Stimulated activated CD4-positive, alpha-beta T cell treated with anti-CD3 and anti-CD28 coated beads, Interleukin-1b, Interleukin-23, amount 100 ng/mL, for 24 hours (primary cell): ENCODE data around the gene ZNF260.
"Not testable (repeated sequence)": the region's sequence is repeated elsewhere in the genome, so short reads cannot be mapped to it uniquely, and the experiment has no call there.

Experiments
- DNase-seq, 4 experiments: peaks; one replicate each; pipeline ENCODE4 v3.0.0-alpha.2; 2020; ENCODE audit warnings: low read depth in 4 of 4, low spot score in 1 of 4

The ZNF260 gene

DNA sequence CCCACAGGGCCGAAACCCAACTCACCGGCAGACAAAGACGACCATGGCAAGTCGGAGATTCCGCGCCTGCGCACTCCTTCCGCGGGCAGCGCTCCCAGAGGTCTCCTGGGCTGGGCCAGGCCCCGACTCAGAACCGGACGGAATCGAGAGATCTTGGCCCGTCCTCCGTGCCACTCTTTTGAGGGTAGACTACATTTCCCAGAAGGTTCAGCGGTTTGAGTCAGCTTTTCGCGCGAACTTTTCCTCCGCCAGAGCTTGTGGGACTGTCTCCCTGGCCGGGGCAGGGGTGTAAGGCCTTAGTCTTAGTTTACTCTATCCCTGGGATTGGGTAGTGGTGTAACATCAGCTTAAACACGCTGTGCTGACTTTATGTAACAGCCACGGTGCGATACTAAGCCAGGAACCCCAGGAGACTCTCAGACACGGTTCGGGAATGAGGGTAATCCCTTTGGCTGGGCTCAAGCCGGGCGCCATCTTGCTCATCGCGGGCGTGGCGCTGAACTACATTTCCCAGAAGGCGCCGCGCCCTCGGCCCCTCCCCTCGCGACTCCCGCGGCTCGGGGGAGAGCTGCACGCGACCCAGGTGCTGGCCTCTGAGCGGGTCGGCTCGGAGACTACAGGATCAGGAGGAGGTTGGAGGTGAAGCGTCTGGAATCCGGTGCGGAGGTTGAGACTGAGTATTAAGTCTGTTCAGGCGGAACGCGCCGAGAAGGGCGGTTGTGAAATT is at the start of gene ZNF260:
TSS of gene ZNF260 (minus strand) at position 78 of the 727 bp plus-strand sequence. CDS start 13,033 bp downstream, outside the sequence.
- DNase-seq: peak; percentile 87 to 96 (median 88)

DNA sequence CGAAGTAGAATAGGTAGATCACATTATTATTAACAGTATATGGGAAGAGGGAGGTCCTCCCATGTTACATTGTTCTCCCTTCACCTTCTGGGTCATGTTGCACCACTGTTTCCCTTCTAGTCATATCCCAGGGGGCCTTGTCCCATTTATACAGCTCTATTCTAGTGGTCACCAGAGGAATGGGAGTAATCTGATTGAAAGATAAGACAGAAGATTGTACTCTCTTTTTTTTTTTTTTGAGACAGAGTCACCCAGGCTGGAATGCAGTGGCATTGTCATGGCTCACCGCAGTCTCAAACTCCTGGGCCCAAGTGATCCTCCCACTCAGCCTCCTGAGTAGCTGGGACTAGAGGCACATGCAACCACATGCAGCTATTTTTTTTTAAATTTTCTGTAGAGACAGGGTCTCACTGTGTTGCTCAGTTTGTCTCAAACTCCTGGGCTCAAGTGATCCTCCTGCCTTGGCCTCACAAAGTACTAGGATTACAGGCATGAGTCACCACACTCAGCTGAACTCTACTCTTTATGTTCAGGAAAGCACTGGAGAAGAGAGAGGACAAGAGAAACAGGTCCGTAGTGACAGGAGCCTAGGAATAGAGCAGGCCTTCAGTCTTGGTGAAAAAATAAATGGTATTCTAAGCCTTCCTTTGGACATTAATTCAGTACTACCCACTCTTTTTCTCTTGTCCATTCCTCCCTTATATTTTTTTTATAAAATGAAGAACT is 49.4 kb upstream of the ZNF260 start:
- no peak for DNase-seq

DNA sequence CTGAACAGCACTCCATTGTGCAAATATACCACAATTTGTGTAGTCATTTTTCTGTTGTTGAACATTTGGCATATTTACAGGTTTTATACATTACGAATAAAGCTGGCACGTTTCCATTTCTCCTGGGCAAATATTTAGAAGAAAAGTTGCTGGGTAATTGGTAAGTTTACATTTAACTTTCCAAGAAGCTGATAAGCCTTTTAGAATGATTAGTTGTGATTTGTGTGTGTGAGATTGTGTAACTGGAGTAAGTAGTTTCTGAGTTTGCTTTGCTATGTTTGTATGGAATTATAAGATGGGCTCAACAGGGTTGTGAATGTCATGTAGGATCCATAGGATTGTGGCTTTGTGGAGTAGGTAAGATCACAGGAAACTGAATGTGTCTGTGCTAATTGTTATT is 46.7 kb upstream of the ZNF260 start:
- no peak for DNase-seq

DNA sequence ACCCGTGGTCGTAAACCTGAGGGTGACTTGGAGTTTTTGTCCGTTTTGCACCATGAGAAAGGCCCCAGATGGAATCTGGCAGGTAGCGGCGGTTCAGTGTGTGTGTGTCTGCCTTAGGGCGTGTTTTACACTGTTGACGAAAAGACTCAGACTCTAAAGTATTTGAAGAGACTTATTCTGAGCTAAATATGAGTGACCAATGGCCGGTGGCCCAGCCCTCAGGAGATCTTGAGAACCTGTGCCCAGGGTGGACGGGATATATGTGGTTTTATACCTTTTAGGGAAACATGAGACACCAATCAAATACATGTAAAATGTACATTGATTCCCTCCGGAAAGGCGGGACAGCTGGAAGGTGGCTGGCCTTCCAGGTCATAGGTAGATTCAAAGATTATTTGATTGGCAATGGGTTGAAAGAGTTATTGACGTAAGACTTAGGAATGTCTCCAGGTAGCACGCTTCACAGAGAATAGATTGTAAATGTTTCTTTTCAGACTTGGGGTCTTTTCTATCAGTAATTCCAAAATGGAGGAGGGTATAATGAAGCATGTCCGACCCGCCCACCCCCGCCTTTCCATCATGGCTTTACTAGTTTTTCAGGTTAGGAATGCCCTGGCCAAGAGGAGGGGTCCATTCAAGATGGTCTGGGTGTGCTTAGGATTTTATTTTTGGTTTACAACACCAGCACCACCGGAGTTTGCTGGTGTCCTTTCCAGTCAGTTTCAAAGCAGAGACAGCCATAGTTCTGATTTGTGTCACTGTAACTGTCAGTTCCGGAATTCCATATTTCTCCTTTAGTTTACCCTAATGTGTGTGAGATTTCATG is 46.0 kb upstream of the ZNF260 start:
- no peak for DNase-seq

DNA sequence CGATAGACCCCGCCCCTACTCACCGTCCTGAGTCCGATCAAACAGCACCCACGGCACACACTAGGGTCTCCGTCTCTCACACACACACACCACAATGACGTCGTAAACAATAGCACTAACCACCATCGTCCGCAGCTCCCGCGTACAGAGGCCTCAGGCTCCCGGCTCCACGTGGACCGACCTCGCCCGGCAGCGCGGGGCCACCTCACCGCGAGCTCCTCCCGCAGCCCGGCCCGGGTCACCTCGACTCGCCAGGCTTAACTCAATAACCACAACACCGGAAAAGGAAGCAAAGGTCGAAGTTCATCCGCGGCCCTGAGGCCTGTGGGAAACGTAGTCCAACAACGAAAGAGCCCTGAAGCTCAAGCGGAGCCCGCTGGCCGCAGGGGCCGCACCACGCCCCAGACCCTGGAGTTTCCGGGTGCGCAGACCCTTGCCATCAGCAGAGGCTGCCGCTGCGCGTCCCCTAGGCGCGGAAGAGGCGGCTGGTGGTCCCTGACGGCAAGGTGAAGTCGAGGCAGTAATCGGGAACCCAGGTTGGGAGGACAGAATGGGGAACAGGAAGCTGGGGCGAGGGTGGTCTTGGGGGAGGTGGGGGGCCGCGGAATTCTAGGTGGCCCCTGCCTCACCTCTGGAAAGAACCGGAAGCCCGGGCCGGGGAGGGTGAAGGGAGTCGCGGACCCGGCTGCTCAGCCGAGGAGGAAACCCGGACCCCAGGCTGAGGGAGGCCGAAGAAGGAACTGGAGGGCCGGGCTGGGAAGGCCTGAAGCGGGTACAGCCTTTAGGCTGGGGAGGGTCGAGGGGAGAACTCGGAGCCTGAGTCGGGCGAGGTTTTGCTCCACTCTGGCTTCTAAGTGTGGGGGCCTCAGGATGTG is 45.2 kb upstream of the ZNF260 start, which contains the start of gene ZNF529:
TSS of gene ZNF529 (minus strand) at position 273 of the 875 bp plus-strand sequence. CDS start 946 bp downstream, outside the sequence.
- peak; percentile 56 to 75 (median 66) for DNase-seq

DNA sequence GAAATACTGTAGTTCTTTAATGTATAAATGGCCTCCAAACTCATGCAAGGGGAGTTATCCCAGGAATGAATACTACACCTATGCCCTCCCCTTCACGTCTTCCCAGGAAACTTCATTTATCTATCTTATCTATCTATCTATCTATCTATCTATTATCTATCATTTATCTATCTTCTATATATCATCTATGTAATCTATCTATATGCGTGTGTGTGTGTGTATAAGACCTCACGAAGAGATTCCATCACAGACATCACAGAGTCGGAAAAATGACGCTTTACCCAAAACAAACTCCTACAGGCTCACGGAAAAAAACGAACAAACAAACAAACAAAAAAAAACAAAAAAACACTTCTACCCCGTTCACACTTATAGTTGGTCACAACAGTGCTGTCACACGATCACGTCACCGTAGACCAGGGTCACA is 44.5 kb upstream of the ZNF260 start:
- DNase-seq: no peak

DNA sequence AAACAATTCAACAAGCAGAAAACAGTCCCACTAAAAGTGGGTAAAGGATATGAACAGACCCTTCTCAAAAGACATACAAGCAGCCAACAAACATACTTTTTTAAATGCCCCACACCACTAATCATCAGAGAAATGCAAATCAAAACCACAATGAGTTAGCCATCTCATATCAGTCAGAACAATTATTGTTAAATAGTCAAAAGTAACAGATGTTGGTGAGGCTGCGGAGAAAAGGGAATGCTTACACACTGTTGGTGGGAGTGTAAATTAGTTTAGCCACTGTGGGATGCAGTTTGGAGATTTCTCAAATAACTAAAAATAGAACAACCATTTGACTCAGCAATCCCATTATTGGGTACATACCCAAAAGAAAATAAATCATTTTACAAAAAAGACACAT is 36.3 kb upstream of the ZNF260 start:
- DNase-seq: no peak

DNA sequence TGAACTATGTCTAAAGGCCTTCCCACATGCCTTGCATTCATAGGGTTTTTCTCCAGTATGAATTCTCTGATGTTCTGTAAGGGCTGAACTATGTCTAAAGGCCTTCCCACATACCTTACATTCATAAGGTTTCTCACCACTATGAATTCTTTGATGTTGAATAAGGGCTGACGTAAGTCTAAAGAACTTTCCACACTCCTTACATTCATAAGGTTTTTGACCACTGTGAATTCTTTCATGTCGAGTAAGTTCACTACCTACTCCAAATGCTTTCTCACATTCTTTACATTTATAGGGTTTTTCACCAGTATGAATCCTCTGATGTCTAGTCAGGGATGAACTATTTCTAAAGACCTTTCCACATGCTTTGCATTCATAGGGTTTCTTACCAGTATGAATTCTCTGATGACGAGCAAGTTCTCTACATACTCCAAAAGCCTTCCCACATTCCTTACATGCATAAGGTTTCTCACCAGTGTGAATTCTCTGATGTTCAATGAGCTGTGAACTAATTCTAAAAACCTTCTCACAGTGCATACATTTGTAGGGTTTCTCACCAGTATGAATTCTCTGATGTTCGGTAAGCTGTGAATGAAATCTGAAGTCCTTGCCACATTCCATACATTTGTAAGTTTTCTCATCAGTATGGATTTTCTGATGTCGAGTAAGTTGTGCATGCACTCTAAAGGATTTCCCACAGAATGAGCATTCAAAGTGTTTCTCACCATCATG is 19.1 kb upstream of the ZNF260 start:
- no peak for DNase-seq

DNA sequence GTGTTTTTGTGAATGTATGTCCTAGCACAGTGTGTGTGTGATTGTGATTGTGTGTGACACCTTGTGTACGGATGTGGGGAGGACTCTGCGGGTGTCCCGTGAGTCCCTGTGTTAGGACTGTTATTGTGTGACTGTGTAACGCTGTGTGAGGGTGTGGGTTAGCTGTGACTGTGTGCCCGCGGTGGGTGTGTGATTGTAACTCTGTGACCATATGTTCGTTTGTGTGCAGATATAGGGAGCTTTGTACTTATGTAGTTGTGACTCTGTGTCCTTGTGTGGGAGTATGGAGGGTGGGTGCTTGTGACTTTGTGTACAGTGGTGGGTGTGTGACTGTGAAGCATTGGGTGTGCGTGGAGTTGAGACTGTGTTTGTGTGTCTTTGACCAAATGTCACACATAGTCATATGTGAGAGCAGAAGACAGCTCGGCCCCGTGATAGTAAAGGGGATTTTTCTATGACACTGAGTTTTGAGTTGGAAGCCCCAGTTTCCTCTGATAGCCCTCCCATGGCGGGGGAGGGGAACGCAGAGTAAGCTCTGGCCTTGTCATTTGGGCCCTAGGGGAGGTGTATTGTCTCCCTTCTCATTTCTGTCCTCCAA is 949 bp upstream of the ZNF260 start:
- DNase-seq: peak in 1 of 4 experiments; percentile 2

DNA sequence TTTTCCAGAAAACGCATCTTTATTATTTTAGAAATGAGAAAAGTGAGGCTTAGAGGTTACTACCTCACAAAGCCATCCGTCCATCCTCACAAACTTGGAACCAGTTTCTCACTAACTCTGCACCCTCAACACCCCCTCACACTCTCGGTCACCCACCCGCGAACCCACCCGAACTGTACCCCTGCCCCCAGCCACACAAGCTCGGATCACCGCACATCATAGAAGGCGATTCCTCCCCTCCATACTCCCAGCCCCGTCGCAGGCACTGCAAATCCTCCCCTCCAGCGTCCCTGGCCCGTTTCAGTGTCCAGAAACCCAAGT is 238 bp downstream of the ZNF260 start:
- DNase-seq: no peak

DNA sequence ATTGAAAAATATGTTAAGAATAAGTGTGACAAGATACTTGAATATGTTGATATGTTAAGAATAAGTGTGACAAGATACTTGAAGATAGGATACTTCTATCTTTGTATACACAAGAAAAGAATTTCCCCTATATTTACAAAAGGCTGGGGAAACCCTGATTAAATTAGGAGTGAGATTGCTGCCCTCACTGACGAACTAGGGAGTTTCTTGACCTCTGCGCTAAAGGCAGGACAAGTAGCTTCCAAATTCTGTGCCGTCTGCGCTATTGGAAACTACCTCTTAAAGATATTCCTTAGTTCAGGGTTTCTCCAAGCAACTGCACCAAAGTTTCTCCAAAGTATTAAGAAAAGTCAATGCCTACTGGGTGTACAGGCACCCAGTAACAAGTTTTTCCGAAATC is 730 bp downstream of the ZNF260 start:
- no peak for DNase-seq

DNA sequence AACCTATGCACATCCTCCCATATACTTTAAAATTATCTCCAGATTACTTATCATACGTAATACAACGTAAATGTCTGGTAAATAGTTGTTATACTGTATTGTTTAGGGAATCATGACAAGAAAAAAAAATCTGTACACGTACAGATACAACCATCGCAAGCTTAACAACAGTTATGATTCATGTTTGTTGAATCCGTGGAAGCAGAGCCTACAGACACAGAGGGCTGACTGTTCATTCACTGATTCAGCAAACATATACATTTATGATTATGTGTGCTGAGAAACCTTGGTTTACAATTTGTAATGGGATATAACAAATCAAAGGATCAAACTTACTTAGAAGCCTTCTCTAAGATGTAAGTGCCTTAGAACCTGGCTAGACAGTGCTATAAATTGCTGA is 1.5 kb downstream of the ZNF260 start:
- DNase-seq: no peak

DNA sequence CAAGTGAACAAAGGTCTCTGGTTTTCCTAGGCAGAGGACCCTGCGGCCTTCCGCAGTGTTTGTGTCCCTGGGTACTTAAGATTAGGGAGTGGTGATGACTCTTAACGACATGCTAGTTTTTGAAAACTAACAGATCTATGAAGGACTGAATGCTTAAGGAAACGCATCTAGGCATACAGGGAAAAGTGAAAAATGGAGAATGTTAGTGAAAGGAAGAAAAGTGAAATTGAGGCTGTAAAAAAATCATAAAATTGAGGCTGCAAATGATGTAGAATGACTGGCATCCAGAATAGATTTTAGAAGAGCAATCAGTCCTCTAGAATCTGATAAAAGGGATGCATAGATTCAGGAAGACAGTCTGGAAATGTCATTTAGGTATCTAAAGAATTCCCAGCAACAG is 3.5 kb downstream of the ZNF260 start:
- no peak for DNase-seq

DNA sequence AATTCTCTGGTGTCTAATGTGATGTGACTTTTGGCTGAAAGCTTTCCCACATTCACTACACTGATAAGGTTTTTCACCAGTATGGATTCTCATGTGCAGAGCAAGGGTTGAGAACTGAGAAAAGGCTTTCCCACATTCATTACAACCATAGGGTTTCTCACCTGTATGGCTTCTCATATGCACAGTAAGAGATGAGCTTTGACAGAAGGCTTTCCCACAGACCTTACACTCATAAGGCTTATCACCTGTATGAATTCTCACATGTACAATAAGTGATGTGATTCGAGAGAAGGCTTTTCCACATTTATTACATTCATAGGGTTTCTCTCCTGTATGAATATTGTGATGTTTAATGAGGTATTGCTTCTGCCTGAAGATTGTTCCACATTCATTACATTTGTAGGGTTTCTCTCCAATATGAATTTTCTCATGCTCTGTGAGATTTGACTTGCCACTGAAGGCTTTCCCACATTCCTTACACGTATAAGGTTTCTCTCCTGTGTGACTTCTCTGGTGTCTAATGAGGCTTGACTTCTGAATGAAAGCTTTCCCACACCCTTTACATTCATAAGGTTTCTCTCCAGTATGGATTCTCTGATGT is 14.0 kb downstream of the ZNF260 start:
- DNase-seq: no peak

DNA sequence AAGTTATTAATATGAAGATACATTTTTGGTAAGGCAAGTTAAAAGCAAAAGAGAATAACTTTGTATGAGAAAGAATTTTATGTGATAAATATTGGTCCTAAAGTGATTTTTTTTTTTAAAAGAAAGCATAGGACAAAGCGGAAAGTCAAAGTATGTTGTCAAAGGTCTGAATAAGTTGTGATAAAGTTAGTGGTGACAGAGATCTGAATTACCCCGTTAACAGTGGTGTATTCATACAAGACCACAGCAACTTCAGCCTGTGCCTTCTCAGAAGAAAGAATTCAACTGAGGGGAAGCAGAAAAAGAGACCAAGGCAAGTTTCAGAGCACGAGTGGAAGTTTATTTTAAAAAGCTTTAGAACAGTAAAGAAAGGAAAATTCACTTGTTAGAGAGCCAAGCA is 19.7 kb downstream of the ZNF260 start:
- no peak for DNase-seq

DNA sequence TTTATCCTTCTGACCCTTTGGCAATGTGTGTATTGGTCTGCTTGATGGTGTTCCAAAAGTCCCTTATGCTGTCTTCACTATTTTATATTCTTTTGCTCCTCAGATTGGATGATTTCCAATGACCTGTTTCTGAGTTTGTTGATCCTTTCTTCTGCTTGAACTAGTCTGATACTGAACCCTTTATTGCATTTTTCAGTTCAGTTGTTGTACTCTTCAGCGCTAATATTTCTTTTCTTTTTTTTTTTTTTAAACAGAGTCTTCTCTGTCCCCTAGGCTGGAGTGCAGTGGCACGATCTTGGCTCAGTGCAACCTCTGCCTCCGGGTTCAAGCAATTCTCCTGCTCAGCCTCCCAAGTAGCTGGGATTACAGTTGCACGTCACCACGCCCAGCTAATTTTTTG is 26.1 kb downstream of the ZNF260 start:
- DNase-seq: no peak

DNA sequence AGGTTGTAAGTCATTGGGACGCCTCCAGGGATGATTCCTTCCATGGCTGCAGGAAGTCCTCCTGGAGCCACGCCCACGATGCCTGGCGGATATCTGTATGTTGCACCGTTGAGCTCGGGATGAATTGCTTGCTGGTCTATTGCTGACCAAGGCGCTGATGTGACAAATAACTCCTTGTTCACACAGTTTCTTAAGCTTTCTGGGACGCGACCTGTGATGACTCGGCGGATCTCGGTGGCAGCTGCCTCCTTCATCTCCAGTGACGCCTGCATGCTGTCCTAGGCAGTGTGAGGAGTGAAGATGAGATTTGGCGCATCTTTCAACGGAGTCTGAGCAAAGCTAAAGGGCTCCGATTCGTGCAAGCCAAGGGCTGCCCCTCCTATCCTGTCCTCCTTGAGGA is 31.1 kb downstream of the ZNF260 start:
- no peak for DNase-seq

DNA sequence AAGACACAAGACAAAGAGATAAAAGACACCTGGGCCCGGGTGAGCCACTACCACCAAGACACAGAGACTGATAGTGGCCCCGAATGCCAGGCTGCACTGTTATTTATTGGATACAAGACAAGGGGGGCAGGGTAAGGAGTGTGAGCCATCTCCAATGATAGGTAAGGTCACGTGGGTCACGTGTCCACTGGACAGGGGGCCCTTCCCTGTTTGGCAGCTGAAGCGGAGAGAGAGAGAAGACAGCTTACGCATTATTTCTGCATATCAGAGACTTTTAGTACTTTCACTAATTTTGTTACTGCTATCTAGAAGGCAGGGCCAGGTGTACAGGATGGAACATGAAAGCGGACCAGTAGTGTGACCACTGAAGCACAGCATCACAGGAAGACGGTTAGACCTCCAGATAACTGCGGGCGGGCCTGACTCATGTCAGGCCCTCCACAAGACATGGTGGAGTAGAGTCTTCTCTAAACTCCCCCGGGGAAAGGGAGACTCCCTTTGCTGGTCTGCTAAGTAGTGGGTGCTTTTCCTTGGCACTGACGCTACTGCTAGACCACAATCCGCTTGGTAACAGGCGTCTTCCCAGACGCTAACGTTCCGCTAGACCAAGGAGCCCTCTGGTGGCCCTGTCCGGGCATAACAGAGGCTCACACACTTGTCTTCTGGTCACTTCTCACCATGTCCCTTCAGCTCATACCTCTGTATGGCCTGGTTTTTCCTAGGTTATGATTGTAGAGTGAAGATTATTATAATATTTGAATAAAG is 35.2 kb downstream of the ZNF260 start:
- not testable (repeated sequence) for DNase-seq

DNA sequence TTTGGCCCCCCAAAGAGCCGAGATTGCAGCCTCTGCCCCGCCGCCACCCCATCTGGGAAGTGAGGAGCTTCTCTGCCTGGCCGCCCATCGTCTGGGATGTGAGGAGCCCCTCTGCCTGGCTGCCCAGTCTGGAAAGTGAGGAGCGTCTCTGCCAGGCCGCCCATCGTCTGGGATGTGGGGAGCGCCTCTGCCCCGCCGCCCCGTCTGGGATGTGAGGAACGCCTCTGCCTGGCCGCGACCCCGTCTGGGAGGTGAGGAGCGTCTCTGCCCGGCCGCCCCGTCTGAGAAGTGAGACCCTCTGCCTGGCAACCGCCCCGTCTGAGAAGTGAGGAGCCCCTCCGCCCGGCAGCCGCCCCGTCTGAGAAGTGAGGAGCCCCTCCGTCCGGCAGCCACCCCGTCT is 37.2 kb downstream of the ZNF260 start:
- DNase-seq: not testable (repeated sequence)
